LoVo (cell line): ENCODE measurements around the gene VLDLR.

Experiments used
- DNase-seq: peaks from one replicate; pipeline ENCODE4 v3.0.0-alpha.2; 2016; ENCODE audit warnings: low spot score

VLDLR gene

DNA sequence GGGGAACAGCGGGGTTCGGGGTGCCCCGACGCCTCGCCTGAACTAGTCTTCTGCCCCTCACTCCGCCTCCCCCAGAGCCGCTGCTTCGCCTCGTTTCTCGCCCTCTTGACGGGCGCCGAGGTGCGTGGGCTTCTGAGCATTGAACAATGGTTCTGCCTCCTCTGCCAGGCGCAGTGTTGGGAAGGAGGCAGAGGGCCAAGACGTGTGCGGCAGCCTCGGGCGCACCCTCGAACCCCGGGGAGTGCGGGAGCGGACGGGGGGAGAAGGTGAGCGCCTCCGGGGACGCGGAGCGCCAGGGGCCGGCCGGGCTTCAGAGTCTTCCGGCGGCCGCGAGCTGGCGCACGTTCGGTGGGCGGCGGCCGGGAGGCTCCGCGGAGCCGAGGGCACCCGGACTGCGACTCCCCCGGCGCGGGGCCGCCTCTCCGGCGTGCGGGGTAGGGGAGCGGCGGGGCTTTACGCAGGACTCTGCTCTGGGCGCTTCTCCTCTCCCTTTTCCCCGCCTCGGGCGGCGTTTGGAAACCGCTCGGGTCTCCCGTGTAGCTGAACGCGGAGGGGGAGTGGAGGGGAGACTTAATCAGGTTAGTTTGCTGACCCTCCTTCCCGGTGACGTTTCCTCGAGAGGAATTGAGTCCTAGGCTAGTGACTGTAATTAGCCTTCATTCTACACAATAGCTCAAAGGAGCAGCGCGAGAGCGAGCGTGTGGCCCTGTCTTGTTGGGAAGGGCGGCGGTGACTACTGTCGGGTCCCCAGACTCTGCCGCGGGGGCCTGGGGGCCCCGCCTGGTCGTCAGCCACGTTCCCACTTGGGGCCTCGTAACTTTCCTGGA lies 1.1 kb downstream of the VLDLR start:
- DNase-seq = no peak

- no peak for DNase-seq
Observed at GRCh38 chr9:2623288-2624050, 1.9 kb downstream of the VLDLR start.

- no peak for DNase-seq
Observed at GRCh38 chr9:2624051-2624682, 2.6 kb downstream of the VLDLR start.

GRCh38 chr9:2625427-2625826 lies 3.8 kb downstream of the VLDLR start:
- DNase-seq = no peak

DNA sequence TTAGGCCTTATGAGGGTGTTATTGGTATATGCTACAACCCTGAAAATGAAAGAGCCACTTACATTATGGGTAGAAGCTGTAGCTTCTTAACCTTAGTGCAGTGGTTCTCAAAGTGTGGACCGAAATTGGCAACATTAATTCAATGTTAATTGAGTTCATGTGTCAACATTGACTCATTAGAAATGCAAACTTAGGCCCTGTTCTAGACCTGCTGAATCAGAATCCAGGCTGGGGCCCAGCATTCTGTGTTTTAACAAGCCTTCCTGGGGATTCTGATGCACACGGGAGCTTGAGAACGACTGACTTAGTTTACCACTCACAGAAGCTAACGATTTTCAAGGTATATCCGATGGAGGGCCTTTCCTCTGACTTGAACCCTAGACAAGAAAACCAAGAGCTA lies 7.3 kb downstream of the VLDLR start:
- DNase-seq = no peak

DNA sequence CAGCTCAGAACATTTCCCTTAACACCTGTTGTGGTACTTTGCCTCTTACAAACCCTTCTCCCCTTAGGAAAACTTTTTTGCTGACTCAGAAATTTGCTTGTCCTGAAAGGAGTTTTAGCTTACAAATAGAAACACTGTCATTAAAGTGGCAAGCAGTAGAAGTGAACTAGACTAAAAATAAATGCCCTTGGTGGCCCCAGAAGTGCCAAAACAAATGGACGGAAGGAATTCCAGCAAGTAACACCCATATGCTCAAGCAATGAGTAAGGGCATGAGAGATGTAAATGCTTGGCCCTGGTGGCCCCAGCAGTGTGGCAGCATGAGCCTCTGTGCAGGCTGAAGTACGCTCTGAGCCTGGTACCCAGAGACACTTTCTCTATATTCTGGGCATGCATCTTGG lies 8.6 kb downstream of the VLDLR start:
- no peak for DNase-seq

DNA sequence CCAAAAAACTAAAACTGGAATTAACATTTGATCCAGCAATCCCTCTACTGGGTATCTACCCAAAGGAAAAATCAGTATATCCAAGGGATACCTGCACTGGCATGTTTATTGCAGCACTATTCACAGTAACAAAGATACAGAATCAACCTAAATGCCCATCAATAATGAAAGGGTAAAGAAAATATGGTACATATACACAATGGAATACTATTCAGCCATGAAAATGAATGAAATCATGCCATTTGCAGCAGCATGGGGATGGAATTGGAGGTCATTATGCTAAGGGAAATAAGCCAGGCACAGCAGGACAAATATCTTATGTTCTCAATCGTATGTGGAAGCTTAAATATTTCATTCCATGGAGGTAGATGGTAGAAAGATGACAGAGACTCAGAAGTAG lies 9.7 kb downstream of the VLDLR start:
- no peak for DNase-seq

DNA sequence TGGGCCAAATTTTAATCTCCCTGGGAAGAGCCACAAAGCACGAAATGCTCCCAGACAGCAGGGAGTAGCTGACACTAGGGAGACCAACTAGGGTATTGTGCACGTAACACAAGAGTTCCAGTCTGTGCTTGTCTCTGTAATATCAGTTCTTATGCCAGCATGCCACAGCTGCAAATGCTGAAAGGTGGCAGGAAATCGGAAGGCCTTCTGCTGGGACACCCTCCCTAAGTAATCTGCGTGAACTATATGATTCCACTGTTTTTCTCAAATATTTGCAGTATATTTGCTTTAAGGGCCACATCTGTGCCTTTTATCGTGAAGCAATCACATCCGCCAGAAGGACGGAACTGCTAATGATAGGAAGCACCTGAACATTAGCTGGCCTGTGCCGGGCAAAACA lies 12.6 kb downstream of the VLDLR start:
- no peak for DNase-seq

- DNase-seq = no peak
Observed at GRCh38 chr9:2634818-2635217, 13.2 kb downstream of the VLDLR start.

DNA sequence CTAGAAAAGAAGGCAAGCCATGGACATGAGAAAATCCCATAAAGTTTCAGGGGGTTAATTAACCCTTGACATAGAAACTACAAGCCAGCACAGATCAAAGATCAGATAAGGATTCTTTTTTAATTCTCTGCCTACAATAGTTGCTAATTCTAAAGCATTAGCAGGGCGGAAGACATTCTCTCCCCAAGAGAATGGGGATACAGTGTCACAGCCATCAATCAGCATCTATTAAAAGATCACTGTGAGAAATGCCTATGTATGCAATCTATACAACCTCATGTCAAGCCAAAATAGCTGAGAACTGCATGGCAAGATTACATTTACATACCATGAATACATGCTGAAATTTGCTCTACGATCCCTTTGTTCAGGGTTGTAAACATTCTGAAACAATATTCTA lies 14.3 kb downstream of the VLDLR start:
- DNase-seq = no peak

DNA sequence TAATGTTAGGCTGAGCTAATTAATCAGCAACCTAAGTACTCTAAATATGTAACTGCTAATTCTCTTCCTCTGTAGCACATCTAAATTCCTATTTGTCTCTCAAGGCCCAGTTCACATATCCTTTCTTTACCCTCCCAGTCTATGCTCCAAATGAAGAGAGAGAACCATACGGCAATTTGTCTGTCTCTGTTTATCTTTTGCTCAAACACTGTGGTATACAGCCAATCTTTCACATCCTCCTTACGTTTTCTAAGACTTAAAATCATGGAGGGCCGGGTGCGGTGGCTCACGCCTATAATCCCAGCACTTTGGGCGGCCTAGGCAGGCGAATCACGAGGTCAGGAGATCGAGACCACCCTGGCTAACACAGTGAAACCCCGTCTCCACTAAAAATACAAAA lies 15.8 kb downstream of the VLDLR start:
- DNase-seq = no peak

DNA sequence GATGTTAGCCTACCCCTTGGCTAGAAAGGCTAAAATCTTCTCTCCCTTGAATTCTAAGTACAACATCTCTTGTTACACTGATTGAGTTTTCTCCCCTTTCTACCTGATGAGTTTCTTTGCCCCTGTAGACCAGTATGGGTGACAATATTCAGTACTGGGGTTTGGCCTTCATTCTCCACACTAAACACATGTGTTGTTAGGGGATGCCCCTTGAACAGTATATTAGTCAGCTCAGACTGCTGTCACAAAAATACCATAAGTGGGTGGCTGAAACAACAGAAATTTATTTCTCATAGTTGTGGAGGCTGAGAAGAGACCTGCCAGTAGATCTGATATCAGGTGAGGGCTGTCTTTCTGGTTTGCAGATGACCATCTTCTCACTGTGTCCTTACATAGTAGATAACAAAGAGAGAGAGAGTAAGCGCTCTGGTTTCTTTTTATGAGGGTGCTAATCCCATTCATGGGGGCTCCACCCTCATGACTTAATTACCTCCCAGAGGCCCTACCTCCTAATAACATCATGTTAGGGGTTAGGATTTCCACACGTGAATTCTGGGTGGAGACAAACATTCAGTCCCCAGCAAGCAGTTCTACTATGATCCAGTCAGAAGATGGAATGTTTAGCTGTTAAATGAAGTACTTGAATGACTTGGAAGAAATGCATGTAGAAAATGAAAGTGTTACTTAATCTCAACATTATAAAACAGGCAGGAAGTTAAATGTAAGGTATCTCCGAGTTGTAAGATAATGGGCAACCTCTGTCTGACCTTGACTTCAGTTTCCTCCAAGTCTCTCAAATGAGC lies 17.5 kb downstream of the VLDLR start:
- DNase-seq = no peak

GRCh38 chr9:2639786-2640185 lies 18.2 kb downstream of the VLDLR start:
- DNase-seq = no peak

DNA sequence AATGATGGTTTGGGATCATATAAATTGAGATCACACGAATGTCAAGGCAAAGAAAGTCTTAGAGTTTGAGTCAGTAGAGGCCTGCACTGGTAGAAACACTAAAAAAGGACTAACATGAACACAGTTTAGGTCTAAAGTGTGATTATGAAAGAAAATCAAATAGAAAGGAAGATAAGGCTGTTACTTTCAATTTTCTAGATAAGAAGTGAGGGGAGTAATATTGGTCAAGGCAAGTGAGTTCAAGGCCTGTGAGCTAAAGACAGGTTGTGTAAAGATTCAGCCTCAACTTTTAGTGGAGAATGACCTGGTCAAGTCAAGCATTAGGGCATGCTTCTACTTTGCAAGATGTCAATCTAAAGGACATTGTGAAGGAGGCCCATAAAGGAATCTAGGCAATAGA lies 19.0 kb downstream of the VLDLR start:
- DNase-seq = no peak

GRCh38 chr9:2641033-2641432 lies 19.4 kb downstream of the VLDLR start:
- DNase-seq = no peak

- no peak for DNase-seq
Observed at GRCh38 chr9:2642068-2642467, 20.5 kb downstream of the VLDLR start.

DNA sequence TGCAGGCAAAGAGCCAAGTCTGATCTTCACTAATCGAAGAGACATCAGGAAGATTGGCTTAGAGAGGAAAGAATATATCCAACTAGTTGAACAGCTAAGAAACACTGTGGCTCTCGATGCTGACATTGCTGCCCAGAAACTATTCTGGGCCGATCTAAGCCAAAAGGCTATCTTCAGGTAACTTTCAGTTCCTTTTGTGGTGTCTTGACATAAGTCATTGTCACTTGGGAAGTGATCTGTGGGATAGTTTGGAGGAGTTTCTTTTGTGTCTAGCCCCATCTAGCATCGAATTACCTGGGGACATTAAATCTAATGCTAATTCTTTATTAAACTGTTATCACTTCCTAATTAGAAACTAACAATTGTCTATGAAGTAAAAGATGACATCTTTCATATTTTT lies 24.0 kb downstream of the VLDLR start:
- DNase-seq = no peak

DNA sequence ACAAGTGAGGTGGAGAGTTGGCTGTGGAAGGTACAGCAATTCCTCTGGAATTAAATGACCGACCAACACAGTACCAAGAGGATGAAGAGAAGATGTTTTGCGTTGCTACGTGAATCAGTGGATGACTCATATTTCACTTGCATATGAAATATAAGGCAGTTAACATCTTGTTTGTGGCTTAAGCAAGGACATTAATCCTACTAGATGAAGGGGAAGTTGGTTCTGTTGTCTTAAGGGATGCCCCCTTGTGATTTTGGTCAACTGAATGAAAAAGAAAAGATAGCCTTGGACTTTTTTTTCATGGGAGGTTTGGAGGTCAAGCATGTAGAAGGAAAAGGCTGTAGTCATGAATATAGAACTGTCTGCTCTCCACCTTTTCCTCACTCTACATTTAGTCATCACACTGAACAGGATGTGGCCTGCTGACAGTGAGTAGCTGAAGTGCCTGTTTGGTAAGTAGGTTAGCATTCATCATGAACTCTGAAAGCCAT lies 33.9 kb downstream of the VLDLR start:
- no peak for DNase-seq

GRCh38 chr9:2657427-2657826 lies 35.8 kb downstream of the VLDLR start:
- no peak for DNase-seq

DNA sequence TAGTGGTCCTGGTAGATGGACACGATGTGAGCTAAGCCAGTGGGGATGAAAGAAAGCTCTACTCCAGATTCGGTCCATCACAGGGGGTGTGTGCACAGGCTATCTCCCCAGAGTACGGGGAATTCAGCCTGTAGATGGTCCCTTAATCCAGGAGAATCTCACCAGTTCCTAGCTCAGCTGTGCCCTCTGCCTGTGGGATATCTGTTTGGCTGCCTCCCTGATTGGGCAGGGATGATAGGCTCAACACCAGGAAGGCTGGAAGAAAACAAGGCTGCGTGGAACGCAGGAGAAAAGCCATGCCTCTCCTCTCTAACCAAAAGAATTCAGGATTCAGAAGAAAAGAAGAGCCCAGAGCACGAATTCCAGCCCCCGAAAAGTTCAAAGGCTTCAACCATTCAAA lies 40.9 kb downstream of the VLDLR start:
- DNase-seq = no peak

- DNase-seq = no peak
Observed at GRCh38 chr9:2663461-2664173, 42.0 kb downstream of the VLDLR start.
